HG03045 (cell line): ENCODE results near the gene RBP4.

Experiments used
- ATAC-seq: cut with Tn5 transposase; IDR thresholded peaks from one replicate; pipeline ENCODE4 v1.9.1; 2021; ENCODE audit warnings: mild to moderate bottlenecking, moderate library complexity; ENCODE audit not compliant: unreplicated experiment

The RBP4 gene

GRCh38 chr10:93601146-93601773 is at the start of gene RBP4:
Gene RBP4, minus strand, starts transcription at chr10:93601235. Its CDS starts 207 bp downstream, at chr10:93601028.
- no peak for ATAC-seq

- ATAC-seq: no peak
Measured at GRCh38 chr10:93639791-93640190, 38.8 kb upstream of the RBP4 start.

GRCh38 chr10:93630625-93631557 is 29.9 kb upstream of the RBP4 start:
- ATAC-seq: no peak

- ATAC-seq: no peak
Measured at GRCh38 chr10:93629647-93630305, 28.7 kb upstream of the RBP4 start.

GRCh38 chr10:93628858-93629257 is 27.8 kb upstream of the RBP4 start:
- no peak for ATAC-seq

- ATAC-seq: no peak
Measured at GRCh38 chr10:93622942-93623341, 21.9 kb upstream of the RBP4 start.

- no peak for ATAC-seq
Measured at GRCh38 chr10:93620925-93621324, 19.9 kb upstream of the RBP4 start.

- ATAC-seq: no peak
Measured at GRCh38 chr10:93615576-93616235, 14.7 kb upstream of the RBP4 start.

- no peak for ATAC-seq
Measured at GRCh38 chr10:93614101-93614825, 13.2 kb upstream of the RBP4 start.

- ATAC-seq: no peak
Measured at GRCh38 chr10:93613126-93613525, 12.1 kb upstream of the RBP4 start.

- ATAC-seq: no peak
Measured at GRCh38 chr10:93612311-93612710, 11.3 kb upstream of the RBP4 start, which contains the start of gene PDE6C. Gene PDE6C, plus strand, starts transcription at chr10:93612537. Its CDS starts 189 bp downstream, at chr10:93612726.

- no peak for ATAC-seq
Measured at GRCh38 chr10:93608421-93608820, 7.4 kb upstream of the RBP4 start.

GRCh38 chr10:93604146-93604545 is 3.1 kb upstream of the RBP4 start:
- no peak for ATAC-seq

- no peak for ATAC-seq
Measured at GRCh38 chr10:93603023-93603422, 2.0 kb upstream of the RBP4 start.

- ATAC-seq: no peak
Measured at GRCh38 chr10:93601774-93602162, 733 bp upstream of the RBP4 start.

- ATAC-seq: no peak
Measured at GRCh38 chr10:93600446-93601145, 439 bp downstream of the RBP4 start.

GRCh38 chr10:93599778-93600177 is 1.3 kb downstream of the RBP4 start:
- ATAC-seq: no peak

GRCh38 chr10:93599335-93599734 is 1.7 kb downstream of the RBP4 start:
- no peak for ATAC-seq

GRCh38 chr10:93598157-93598556 is 2.9 kb downstream of the RBP4 start:
- ATAC-seq: no peak
